Measurements from ENCODE around the gene SND1.
A peak's percentile ranks its signal among the peaks of the same experiment; 100 is the strongest.

SND1 gene

GRCh38 chr7:127876393-127876792 lies 224.4 kb downstream of the SND1 start:
- DNase-seq, result no peak

GRCh38 chr7:127877951-127878350 lies 226.0 kb downstream of the SND1 start:
- DNase-seq, result no peak

- no peak for DNase-seq
These were observed 226.8 kb downstream of the SND1 start for GRCh38 chr7:127878791-127879190.

- no peak for DNase-seq
These were observed 227.4 kb downstream of the SND1 start for GRCh38 chr7:127879436-127879835.

- no peak for DNase-seq
These were observed 227.9 kb downstream of the SND1 start for GRCh38 chr7:127879942-127880341.

GRCh38 chr7:127880454-127880853 lies 228.5 kb downstream of the SND1 start:
- no peak for DNase-seq

- no peak for DNase-seq
These were observed 229.6 kb downstream of the SND1 start for GRCh38 chr7:127881564-127881963.

- DNase-seq, result peak; percentile 14 to 55
These were observed 230.4 kb downstream of the SND1 start for GRCh38 chr7:127882313-127882920.

GRCh38 chr7:127884066-127884559 lies 232.1 kb downstream of the SND1 start:
- no peak for DNase-seq

GRCh38 chr7:127885222-127885772 lies 233.3 kb downstream of the SND1 start:
- no peak for DNase-seq

- peak in 1 of 2 experiments; percentile 26 for DNase-seq
These were observed 233.8 kb downstream of the SND1 start for GRCh38 chr7:127885843-127886242.

GRCh38 chr7:127886248-127886647 lies 234.3 kb downstream of the SND1 start:
- DNase-seq, result peak in 1 of 2 experiments; percentile 19

GRCh38 chr7:127887096-127887495 lies 235.1 kb downstream of the SND1 start:
- DNase-seq, result no peak

- peak in 1 of 2 experiments; percentile 60 for DNase-seq
These were observed 235.6 kb downstream of the SND1 start for GRCh38 chr7:127887631-127888030.

GRCh38 chr7:127888411-127888810 lies 236.4 kb downstream of the SND1 start:
- DNase-seq, result peak in 1 of 2 experiments; percentile 30

GRCh38 chr7:127888825-127889224 lies 236.8 kb downstream of the SND1 start:
- no peak for DNase-seq

GRCh38 chr7:127889677-127890076 lies 237.7 kb downstream of the SND1 start:
- DNase-seq, result no peak

- DNase-seq, result no peak
These were observed 238.7 kb downstream of the SND1 start for GRCh38 chr7:127890726-127891125.

- no peak for DNase-seq
These were observed 239.2 kb downstream of the SND1 start for GRCh38 chr7:127891144-127891543.

GRCh38 chr7:127891854-127892438 lies 240.0 kb downstream of the SND1 start:
- no peak for DNase-seq

GRCh38 chr7:127892488-127893314 lies 240.7 kb downstream of the SND1 start:
- DNase-seq, result no peak

- no peak for DNase-seq
These were observed 241.6 kb downstream of the SND1 start for GRCh38 chr7:127893547-127893946.

- DNase-seq, result no peak
These were observed 242.6 kb downstream of the SND1 start for GRCh38 chr7:127894588-127894987.

Measured in cerebellar nuclear complex (tissue), 1 donor.